Body of pancreas (tissue), 4 donors: ENCODE results near the gene GMPR2.

Source experiments
- CTCF ChIP-seq, 7 experiments: fragments of 450-650 bp in 4 of 7; fragments of 200-600 bp in 3 of 7; sonication (generic) in 3 of 7; IDR thresholded peaks; one replicate each; pipeline ENCODE4 v1.5.1; 2016 to 2019; ENCODE audit warnings: antibody characterized with exemption in 7 of 7
- POLR2A ChIP-seq, 3 donors: fragments of 450-650 bp; IDR thresholded peaks; one replicate each; pipeline ENCODE4 v1.6.1; 2016; ENCODE audit warnings: antibody characterized with exemption in 3 of 3, mild to moderate bottlenecking in 2 of 3

GRCh38 chr14:24246765-24247212 lies 14.1 kb downstream of the GMPR2 start:
- TF ChIP-seq CTCF (IDR thresholded peaks at IDR 0.05) (no peak), POLR2A (IDR thresholded peaks at IDR 0.05) (no peak)
